Natural killer cell treated with Interleukin-12 subunit alpha and Interleukin-12 subunit beta and Interleukin-15 and Interleukin-18, amount 100 ng/mL, for 72 hours (primary cell): ENCODE measurements around the gene CST1. TPM values are rescaled to one million over a fixed set of nuclear protein-coding genes. Genes with fewer than 3 reads are reported as not detected.
"Not testable (repeated sequence)": the region's sequence is repeated elsewhere in the genome, so short reads cannot be mapped to it uniquely, and the experiment has no call there.

Experiments used
- ATAC-seq, 2 donors: fragments of 150-1000 bp; cut with Tn5 transposase in 1 of 2; sonication (Bioruptor Pico), chemical (Tn5 transposase) in 1 of 2; 2 replicates each; pipeline ENCODE4 v1.10.0; 2021
- DNase-seq: peaks from one replicate; pipeline ENCODE4 v3.0.0; 2022; ENCODE audit warnings: low spot score
- H3K27ac Mint-ChIP-seq, 2 donors: 1 replicate in 1 of 2; 2 replicates in 1 of 2; pipeline ENCODE4 v1.8.0; 2022; ENCODE audit warnings: mixed read lengths in 2 of 2, mild to moderate bottlenecking in 1 of 2, moderate library complexity in 1 of 2
- H3K27me3 Mint-ChIP-seq, 2 donors: 1 replicate in 1 of 2; 2 replicates in 1 of 2; pipeline ENCODE4 v1.8.0; 2022; ENCODE audit warnings: mixed read lengths in 2 of 2
- H3K36me3 Mint-ChIP-seq: one replicate; pipeline ENCODE4 v1.8.0; 2022; ENCODE audit warnings: mixed read lengths
- H3K4me1 Mint-ChIP-seq, 2 donors: 1 replicate in 1 of 2; 2 replicates in 1 of 2; pipeline ENCODE4 v1.8.0; 2022; ENCODE audit warnings: low read depth in 2 of 2, mixed read lengths in 2 of 2, mild to moderate bottlenecking in 1 of 2
- H3K4me3 Mint-ChIP-seq: one replicate; pipeline ENCODE4 v1.8.0; 2022; ENCODE audit warnings: mixed read lengths
- H3K9me3 Mint-ChIP-seq: 2 replicates; pipeline ENCODE4 v1.8.0; 2022; ENCODE audit warnings: mixed read lengths
- total RNA-seq, 2 donors: library from RNA; stranded (reverse); gene quantifications; one replicate each; pipeline ENCODE4 v1.2.3, GENCODE V29; 2022

Gene CST1
- total RNA-seq, 2 donors from 2014 or later = not detected

DNA sequence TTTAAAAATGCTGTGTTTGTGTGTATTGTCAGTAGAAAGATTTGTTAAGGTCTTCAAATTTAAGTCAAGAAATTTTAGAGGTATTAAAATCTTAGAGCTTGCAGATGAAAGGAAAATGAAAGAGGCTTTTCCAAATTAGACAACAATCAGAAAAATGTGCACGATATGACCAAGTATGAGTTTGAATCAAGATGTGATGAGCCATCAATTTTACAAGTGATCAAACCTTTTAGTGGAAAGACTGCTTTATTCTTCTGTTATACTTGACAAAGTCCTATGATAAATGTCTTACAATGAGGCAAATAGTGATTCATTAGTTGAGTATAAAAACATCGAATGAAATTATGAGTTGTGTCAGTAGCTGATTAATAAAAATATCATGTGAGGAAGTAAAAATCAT, 19.6 kb upstream of the CST1 start:
- Mint-ChIP-seq H3K27me3 (peaks cover 15 to 22% of the 10 kb centered on the region in 2 donors), H3K9me3 (no peaks in the 10 kb centered on the region), H3K36me3 (no peaks in the 10 kb centered on the region), H3K27ac (no peak overlapping the region), H3K4me1 (no peaks in the 10 kb centered on the region), H3K4me3 (no peak overlapping the region)
- no peak for ATAC-seq
- DNase-seq = no peak

- ATAC-seq, DNase-seq, H3K27ac Mint-ChIP-seq, H3K36me3 Mint-ChIP-seq, H3K9me3 Mint-ChIP-seq, H3K4me3 Mint-ChIP-seq, H3K4me1 Mint-ChIP-seq: not testable (repeated sequence)
- H3K27me3 Mint-ChIP-seq = peaks cover 16 to 21% of the 10 kb centered on the region in 2 donors
Observed at GRCh38 chr20:23768520-23768919, 17.8 kb upstream of the CST1 start.

DNA sequence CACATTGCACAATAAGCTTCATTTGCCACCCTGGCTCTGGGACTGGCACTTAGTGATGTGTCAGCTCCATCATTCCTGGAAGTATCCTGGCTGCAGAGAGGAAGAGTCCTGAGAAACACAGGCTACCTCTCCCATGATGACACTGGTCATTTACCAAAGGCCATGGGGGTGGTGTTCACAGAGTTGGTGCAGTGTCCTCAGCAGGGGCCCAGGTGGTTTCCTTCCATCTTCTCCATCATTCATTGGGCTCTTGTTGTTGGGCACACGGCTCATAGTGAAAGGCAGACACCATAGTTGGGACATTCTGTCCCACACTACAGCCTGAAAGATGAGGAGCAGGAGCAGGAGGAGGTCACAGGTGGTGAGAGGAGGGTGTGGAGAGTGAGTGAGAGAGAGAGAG, 15.8 kb upstream of the CST1 start:
- DNase-seq (no peak), ATAC-seq (no peak)
- Mint-ChIP-seq H3K27me3 (peaks cover 17 to 25% of the 10 kb centered on the region in 2 donors), H3K27ac (no peak overlapping the region), H3K4me1 (no peaks in the 10 kb centered on the region), H3K36me3 (no peaks in the 10 kb centered on the region), H3K9me3 (no peaks in the 10 kb centered on the region), H3K4me3 (no peak overlapping the region)

GRCh38 chr20:23765578-23765977, 14.8 kb upstream of the CST1 start:
- Mint-ChIP-seq H3K27ac (no peak overlapping the region), H3K27me3 (peaks cover 17 to 31% of the 10 kb centered on the region in 2 donors), H3K36me3 (no peaks in the 10 kb centered on the region), H3K4me3 (no peak overlapping the region), H3K4me1 (no peaks in the 10 kb centered on the region), H3K9me3 (no peaks in the 10 kb centered on the region)
- DNase-seq = no peak
- peak in 1 of 2 donors; percentile 44 for ATAC-seq

GRCh38 chr20:23764630-23765029, 13.9 kb upstream of the CST1 start:
- H3K36me3 Mint-ChIP-seq, H3K9me3 Mint-ChIP-seq, H3K27ac Mint-ChIP-seq, H3K4me3 Mint-ChIP-seq, H3K4me1 Mint-ChIP-seq, DNase-seq, ATAC-seq: not testable (repeated sequence)
- peaks cover 17 to 31% of the 10 kb centered on the region in 2 donors for H3K27me3 Mint-ChIP-seq

GRCh38 chr20:23763345-23763744, 12.6 kb upstream of the CST1 start:
- DNase-seq (no peak), ATAC-seq (peak in 1 of 2 donors; percentile 17)
- H3K4me3 Mint-ChIP-seq = no peak overlapping the region
- no peaks in the 10 kb centered on the region for H3K9me3 Mint-ChIP-seq
- no peaks in the 10 kb centered on the region for H3K4me1 Mint-ChIP-seq
- H3K27ac Mint-ChIP-seq = no peak overlapping the region
- peaks cover 17 to 31% of the 10 kb centered on the region in 2 donors for H3K27me3 Mint-ChIP-seq
- H3K36me3 Mint-ChIP-seq = no peaks in the 10 kb centered on the region

- Mint-ChIP-seq H3K4me1 (no peaks in the 10 kb centered on the region), H3K27ac (no peak overlapping the region), H3K9me3 (no peaks in the 10 kb centered on the region), H3K4me3 (no peak overlapping the region), H3K27me3 (peaks cover 28 to 29% of the 10 kb centered on the region in 2 donors), H3K36me3 (no peaks in the 10 kb centered on the region)
- ATAC-seq (peak in 1 of 2 donors; percentile 43), DNase-seq (no peak)
Observed at GRCh38 chr20:23759306-23759940, 8.7 kb upstream of the CST1 start.

GRCh38 chr20:23756792-23757191, 6.1 kb upstream of the CST1 start:
- not testable (repeated sequence) for DNase-seq, H3K27ac Mint-ChIP-seq, H3K4me3 Mint-ChIP-seq, H3K36me3 Mint-ChIP-seq, ATAC-seq, H3K9me3 Mint-ChIP-seq, H3K4me1 Mint-ChIP-seq
- peaks cover 20 to 23% of the 10 kb centered on the region in 2 donors for H3K27me3 Mint-ChIP-seq

DNA sequence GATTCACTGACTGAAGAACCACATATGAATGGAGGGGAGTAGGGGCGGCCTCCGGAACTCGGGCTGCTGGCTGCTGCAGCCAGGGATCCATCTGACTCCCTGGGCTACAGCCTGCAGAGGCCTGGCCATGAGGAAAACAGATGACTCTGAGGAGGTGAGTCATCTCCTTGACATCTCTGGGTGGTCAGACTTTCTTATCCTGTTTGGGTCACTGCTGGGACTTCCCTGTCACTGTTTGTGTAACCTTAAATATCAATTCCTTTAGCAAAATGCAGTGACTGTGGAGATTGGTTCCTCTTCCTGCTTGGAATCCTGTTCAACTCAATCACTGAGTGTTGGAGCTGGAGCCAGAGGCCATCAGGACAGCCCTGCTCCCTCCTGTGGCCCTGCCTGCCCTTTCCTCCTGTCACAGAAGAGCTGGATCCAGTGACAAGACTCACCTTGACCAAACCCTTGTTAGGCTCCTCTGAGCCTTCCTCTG, 4.4 kb upstream of the CST1 start:
- peaks cover 15 to 19% of the 10 kb centered on the region in 2 donors for H3K27me3 Mint-ChIP-seq
- not testable (repeated sequence) for H3K27ac Mint-ChIP-seq

GRCh38 chr20:23754731-23755130, 4.0 kb upstream of the CST1 start:
- no peak overlapping the region for H3K27ac Mint-ChIP-seq
- H3K4me1 Mint-ChIP-seq = no peaks in the 10 kb centered on the region
- H3K36me3 Mint-ChIP-seq = no peaks in the 10 kb centered on the region
- no peaks in the 10 kb centered on the region for H3K9me3 Mint-ChIP-seq
- peaks cover 15 to 19% of the 10 kb centered on the region in 2 donors for H3K27me3 Mint-ChIP-seq
- no peak for DNase-seq
- ATAC-seq = no peak
- H3K4me3 Mint-ChIP-seq = no peak overlapping the region

More for the DNA sequence above, 4.4 kb upstream of the CST1 start:
- not testable (repeated sequence) for DNase-seq, ATAC-seq, H3K9me3 Mint-ChIP-seq, H3K36me3 Mint-ChIP-seq, H3K4me3 Mint-ChIP-seq, H3K4me1 Mint-ChIP-seq

DNA sequence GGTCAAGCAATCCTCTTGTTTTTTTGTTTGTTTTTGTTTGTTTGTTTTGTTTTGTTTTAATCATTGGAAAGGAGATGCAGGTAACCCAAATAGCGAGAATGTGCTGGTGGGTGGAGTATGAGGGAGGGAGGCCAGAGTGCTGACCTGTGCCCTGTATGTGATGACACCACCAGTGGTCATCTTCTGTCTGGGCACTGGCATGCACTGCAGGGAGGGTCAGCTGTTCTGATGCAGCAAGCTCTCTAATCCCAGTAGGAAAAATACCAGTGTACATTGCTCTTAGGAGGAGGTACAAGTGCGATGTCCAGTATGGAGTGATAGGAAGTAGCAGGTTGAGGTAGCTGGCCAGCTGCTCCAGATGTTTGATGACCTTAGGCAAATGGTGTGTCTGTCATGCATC, 2.9 kb upstream of the CST1 start:
- no peaks in the 10 kb centered on the region for H3K9me3 Mint-ChIP-seq
- no peaks in the 10 kb centered on the region for H3K36me3 Mint-ChIP-seq
- ATAC-seq (no peak), DNase-seq (no peak)
- peaks cover 15 to 19% of the 10 kb centered on the region in 2 donors for H3K27me3 Mint-ChIP-seq
- H3K4me3 Mint-ChIP-seq = no peak overlapping the region
- H3K27ac Mint-ChIP-seq = no peak overlapping the region
- no peaks in the 10 kb centered on the region for H3K4me1 Mint-ChIP-seq

DNA sequence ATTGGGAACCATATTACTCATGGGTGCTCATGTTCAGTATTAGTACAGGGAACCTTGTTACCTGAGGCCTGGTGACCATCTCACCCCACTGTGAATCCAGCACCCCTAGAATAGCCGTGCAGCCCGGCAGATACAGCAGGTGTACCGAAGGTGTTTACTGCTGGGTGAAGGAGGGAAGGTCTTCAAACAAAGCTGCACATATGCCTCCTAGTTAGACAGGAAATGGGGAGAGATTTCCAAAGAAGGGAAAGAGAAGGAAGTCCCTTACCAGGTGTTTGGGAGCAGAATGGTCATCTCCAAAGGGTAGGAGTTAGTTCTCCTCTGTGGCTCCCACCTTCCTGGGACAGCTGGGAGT, 2.4 kb upstream of the CST1 start:
- Mint-ChIP-seq H3K9me3 (no peaks in the 10 kb centered on the region), H3K27ac (no peak overlapping the region), H3K27me3 (peaks cover 15 to 19% of the 10 kb centered on the region in 2 donors), H3K4me1 (no peaks in the 10 kb centered on the region), H3K4me3 (no peak overlapping the region), H3K36me3 (no peaks in the 10 kb centered on the region)
- DNase-seq (no peak), ATAC-seq (no peak)

DNA sequence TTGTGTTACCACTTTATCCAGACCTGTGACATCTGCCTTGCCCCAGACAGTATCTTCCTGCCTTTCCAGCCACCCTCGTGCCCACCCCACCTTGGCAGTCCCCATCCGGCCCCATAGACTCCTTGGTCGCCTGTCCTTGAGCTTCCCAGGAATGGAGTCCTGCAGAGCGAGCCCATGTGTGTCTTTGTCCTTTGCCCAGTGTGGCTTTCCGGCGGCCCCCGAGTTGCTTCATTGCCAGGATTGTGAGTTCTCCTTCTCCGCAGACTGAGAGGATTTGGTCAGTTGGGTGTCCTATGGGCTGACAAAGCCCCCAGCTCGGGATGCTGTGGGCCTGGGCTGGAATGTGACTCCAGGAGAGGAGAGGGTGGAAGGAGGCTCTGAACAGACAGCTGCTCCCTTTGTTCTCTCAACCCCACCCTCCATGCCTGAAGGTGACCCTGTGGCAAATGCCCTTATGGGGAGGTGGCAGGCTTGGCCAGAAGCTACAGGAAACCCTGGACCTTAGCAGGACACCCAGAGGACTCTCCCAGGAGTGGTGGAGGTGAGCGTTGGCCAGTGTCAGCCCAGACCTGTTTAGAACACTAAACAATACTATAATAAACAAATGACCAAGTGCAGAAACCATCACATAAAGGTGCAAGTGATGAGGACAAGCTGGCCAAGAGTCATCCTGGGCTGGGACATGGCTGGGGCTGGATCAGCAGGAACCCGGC, 1.9 kb upstream of the CST1 start:
- ATAC-seq (no peak), DNase-seq (no peak)
- no peaks in the 10 kb centered on the region for H3K9me3 Mint-ChIP-seq
- H3K4me1 Mint-ChIP-seq = no peaks in the 10 kb centered on the region
- no peak overlapping the region for H3K27ac Mint-ChIP-seq
- H3K4me3 Mint-ChIP-seq = no peak overlapping the region
- H3K36me3 Mint-ChIP-seq = no peaks in the 10 kb centered on the region
- H3K27me3 Mint-ChIP-seq = peaks cover 15 to 19% of the 10 kb centered on the region in 2 donors

DNA sequence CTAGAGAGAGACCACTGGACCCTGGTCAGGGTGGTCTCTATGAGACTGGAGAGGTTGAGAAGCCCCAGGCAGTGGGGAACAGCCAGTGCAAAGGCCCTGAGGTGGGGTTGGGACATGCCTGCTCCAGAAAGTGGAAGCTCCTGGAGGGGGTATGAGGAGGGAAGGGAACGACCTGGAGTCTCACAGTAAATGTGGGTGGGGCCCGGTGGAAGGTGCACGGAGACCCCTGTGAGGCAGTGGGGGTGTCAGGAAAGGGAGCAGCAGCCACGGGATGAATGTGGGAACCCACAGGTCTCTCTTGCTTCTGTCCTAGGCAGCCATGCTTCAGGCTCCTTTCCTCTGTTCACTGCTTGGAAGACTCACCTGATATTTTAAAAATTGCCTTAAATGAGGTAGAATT, 1.3 kb upstream of the CST1 start:
- Mint-ChIP-seq H3K9me3 (no peaks in the 10 kb centered on the region), H3K4me1 (no peaks in the 10 kb centered on the region), H3K27me3 (peaks cover 9 to 15% of the 10 kb centered on the region in 2 donors), H3K36me3 (no peaks in the 10 kb centered on the region), H3K4me3 (no peak overlapping the region), H3K27ac (no peak overlapping the region)
- DNase-seq (no peak), ATAC-seq (no peak)
